ENCODE data around the gene TRPM6.

The TRPM6 gene

DNA sequence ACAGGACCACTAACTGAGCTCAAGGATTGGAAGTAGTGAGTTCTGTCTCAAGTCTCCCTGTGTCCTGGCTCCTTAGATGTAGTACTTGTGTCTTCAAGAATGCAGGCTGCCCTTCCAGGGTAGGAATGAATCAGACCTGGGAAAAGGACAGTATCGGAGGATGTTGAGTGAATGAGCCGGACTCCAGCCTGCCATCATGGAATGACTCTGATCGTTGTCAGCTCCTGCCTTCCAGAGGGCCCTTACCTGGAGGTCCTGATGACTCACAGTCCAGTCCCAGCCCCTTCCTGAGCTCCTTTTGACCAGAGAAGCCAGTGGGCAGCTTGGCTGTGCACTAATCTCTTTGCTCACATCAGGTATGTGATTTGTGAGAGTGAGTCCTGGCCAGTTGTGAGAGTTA is 161.1 kb downstream of the TRPM6 start:
- TF ChIP-seq, protein P1, sequence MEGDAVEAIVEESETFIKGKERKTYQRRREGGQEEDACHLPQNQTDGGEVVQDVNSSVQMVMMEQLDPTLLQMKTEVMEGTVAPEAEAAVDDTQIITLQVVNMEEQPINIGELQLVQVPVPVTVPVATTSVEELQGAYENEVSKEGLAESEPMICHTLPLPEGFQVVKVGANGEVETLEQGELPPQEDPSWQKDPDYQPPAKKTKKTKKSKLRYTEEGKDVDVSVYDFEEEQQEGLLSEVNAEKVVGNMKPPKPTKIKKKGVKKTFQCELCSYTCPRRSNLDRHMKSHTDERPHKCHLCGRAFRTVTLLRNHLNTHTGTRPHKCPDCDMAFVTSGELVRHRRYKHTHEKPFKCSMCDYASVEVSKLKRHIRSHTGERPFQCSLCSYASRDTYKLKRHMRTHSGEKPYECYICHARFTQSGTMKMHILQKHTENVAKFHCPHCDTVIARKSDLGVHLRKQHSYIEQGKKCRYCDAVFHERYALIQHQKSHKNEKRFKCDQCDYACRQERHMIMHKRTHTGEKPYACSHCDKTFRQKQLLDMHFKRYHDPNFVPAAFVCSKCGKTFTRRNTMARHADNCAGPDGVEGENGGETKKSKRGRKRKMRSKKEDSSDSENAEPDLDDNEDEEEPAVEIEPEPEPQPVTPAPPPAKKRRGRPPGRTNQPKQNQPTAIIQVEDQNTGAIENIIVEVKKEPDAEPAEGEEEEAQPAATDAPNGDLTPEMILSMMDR (IDR thresholded peaks at IDR 0.05; ENCODE audit: borderline replicate concordance, insufficient read depth, low read depth, low read length), result no peak
- H3K4me3 ChIP-seq (ENCODE audit: low read depth, low read length), result no peak overlapping the region

DNA sequence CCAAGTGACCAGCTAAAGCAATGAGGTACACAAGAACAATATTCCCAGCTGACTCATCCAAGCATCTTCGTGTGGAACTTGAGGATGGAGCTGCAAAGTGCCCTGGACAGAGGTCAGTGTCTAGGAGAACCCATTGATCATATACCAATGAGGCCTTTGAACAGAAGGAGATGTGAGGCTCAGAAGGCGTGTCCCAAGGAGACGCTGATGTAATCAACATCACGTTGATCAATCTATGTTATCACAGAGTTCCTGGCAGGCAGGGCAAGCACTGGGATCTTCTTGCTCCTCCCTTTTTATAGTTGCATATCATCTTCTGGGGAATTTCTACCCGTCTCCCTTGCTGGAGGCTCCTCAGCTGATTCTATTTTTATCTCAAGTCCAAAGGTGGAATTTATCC is 163.4 kb downstream of the TRPM6 start:
- no peak overlapping the region for H3K4me3 ChIP-seq (ENCODE audit: low read depth, low read length)

DNA sequence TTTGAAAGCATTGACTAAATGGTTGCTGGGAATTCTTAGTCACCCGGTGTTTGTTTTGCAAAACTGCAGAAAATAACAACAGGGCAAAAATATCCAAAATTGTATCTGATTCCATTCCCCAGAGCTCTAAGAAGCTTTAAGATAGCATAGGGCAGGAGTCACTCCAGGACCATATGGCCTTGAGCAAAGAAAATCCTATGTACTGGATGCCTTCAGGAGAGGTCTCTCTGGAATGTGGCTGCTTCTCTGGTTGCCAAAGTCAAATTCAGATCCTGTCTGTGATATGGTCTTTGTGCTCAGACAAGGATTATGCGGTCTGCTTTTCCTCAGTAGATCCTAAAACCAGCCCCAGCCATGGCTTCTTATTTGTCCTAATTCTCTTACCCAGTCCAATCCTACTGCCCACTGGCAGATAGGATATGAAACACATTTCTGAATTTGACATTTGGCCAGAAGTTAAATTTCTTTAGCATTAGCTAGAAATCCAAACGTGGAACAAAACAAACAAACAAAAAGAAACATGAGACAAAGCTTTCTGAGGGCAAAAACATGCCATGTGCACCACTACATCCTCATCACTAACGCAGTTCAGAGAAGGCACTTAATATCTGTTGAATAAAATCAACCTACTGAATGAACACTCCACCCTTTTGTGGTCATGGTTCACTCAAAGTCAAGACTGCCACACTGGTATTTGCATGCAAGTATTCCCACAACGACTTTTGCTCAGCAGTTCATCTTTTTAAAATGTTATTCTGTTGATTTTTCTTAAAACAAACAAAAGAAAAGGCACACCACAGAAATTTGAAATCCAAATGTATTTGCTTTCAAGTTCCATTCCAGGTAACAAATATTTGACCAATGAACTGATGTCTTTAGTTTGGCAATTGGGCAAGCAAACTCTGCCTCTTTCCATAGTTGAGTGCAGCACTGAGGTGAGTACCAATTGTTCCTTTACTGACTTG is 165.7 kb downstream of the TRPM6 start:
- TF ChIP-seq, protein P1 (IDR thresholded peaks at IDR 0.05; ENCODE audit: borderline replicate concordance, insufficient read depth, low read depth, low read length), result no peak
- no peak overlapping the region for H3K4me3 ChIP-seq (ENCODE audit: low read depth, low read length)

More for the DNA sequence above, 163.4 kb downstream of the TRPM6 start:
- TF ChIP-seq, protein P1 (IDR thresholded peaks at IDR 0.05; ENCODE audit: borderline replicate concordance, insufficient read depth, low read depth, low read length), result no peak

DNA sequence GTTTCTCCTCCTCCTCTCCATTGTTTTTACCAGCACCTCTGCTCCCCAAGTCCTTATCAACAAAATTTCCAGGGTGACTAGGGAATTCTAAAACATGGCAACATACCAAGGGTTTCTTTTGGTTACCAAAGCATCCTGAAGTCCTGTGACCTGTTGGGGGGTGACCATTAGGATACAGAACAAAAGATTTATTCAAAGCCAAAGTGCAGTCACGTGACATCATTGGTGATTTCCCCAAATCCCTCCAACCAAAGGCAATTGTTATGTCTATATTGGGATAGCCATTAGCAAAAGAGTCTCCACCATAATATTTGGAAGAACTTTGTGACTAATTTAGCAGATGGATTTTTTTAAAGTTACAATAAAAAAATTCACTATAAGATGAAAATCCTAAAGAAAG is 168.4 kb downstream of the TRPM6 start:
- no peak overlapping the region for H3K4me3 ChIP-seq (ENCODE audit: low read depth, low read length)
- TF ChIP-seq, protein P1 (IDR thresholded peaks at IDR 0.05; ENCODE audit: borderline replicate concordance, insufficient read depth, low read depth, low read length), result no peak

DNA sequence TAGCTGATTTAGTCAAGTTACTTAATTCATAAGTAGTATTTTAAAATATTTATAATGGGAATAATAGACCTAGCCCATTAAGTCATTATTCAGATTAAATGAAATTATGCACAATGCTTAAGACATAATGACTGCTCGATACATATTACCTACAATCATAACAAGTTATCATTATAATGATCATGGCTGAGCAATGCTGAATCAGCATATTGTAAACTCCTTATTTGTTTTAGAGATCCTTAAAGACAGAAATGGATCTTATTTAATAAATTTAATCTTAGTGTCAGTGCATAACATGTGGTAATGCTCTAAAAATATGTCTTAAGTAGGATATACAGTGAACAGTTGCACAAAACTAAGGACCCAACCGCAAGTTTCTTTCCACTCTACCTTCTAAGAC is 169.0 kb downstream of the TRPM6 start:
- no peak overlapping the region for H3K4me3 ChIP-seq (ENCODE audit: low read depth, low read length)
- TF ChIP-seq, protein P1 (IDR thresholded peaks at IDR 0.05; ENCODE audit: borderline replicate concordance, insufficient read depth, low read depth, low read length), result no peak

DNA sequence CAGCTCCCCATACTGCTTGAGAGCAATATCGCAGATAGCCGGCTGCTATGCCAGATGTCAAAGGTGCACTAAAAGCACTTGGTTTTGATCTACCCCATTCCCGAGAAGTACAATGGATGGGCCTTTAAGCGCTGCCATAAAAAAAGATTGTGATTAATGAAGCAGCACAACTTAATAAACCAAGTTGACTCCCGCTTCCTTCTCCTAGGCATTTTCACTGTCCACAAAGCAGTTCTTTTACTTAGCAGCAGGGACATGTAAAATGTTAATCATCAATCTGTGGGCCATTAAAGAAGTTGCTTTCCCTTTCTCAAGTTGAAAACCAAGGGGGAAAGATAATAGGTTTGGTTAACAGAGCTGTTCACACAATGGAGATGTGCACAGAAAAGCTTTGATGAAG is 176.4 kb downstream of the TRPM6 start:
- no peak overlapping the region for H3K4me3 ChIP-seq (ENCODE audit: low read depth, low read length)
- TF ChIP-seq, protein P1 (IDR thresholded peaks at IDR 0.05; ENCODE audit: borderline replicate concordance, insufficient read depth, low read depth, low read length), result no peak

DNA sequence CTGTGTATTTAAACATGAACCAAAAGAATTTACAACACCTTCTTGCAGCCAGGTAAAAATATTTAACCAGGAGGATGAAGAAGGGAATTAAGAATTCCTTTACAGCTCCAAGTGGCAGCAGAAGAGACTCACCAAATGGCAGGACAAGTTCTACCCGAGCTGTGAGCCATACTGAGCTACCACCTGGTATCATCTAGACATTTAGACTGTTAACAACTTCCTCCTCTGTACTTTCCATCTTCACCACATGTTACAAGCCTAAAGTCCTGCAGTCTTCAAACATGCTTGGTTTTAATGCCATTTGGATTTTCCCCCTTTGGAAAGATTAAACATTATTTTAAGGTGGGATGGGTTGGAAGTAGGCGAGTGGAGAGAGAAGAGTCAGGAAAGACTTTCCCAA is 190.2 kb downstream of the TRPM6 start:
- H3K4me3 ChIP-seq (ENCODE audit: low read depth, low read length), result no peak overlapping the region
- TF ChIP-seq, protein P1 (IDR thresholded peaks at IDR 0.05; ENCODE audit: borderline replicate concordance, insufficient read depth, low read depth, low read length), result no peak

All from GM12875 (cell line).